Prostate gland (tissue), 2 donors: ENCODE measurements around the gene FRK.

Source experiments
- CTCF ChIP-seq, 4 experiments: fragments of 200-600 bp in 2 of 4; fragments of 450-650 bp in 2 of 4; sonication (generic) in 2 of 4; IDR thresholded peaks; 1 replicate in 3 of 4; 2 replicates in 1 of 4; pipeline ENCODE4 v1.5.1; 2016 to 2019; ENCODE audit warnings: antibody characterized with exemption in 4 of 4, mild to moderate bottlenecking in 2 of 4, moderate library complexity in 2 of 4
- POLR2A ChIP-seq: fragments of 450-650 bp; IDR thresholded peaks from one replicate; pipeline ENCODE4 v1.6.1; 2016; ENCODE audit warnings: antibody characterized with exemption, mild to moderate bottlenecking

- no peak for TF ChIP-seq CTCF (IDR thresholded peaks at IDR 0.05)
- TF ChIP-seq POLR2A = no peak
Measured at GRCh38 chr6:116012471-116012949, 48.2 kb downstream of the FRK start.
